Thyroid gland (tissue), 4 donors: ENCODE measurements around the gene RGP1.

Source experiments
- POLR2A ChIP-seq, 2 donors: fragments of 450-650 bp; IDR thresholded peaks; one replicate each; pipeline ENCODE4 v1.6.1; 2017; ENCODE audit warnings: antibody characterized with exemption in 2 of 2, mild to moderate bottlenecking in 2 of 2, moderate library complexity in 1 of 2
- TF ChIP-seq, protein P1 (sequence below), 6 experiments: fragments of 200-600 bp in 3 of 6; fragments of 450-650 bp in 3 of 6; sonication (generic) in 3 of 6; IDR thresholded peaks; one replicate each; pipeline ENCODE4 v1.5.1; 2016 to 2019; ENCODE audit warnings: antibody characterized with exemption in 6 of 6, mild to moderate bottlenecking in 2 of 6, inconsistent platforms in 1 of 6, moderate library complexity in 1 of 6

DNA sequence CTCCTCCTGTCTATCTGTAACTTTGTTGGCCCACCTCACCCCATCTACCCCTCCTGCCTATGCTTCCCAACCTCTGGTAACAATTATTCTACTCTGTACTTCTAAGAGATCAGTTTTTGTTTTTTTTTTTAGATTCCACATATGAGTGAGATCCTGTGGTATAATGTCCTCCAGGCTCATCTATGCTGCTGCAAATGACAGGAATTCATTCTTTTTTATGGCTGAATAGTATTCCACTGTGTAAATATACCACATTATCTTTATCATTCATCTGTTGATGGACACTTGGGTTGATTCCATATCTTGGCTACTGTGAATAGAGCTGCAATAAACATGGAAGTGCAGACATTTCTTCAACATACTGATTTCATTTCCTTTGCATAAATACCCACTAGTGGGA lies 34.3 kb downstream of the RGP1 start:
- TF ChIP-seq, protein P1, sequence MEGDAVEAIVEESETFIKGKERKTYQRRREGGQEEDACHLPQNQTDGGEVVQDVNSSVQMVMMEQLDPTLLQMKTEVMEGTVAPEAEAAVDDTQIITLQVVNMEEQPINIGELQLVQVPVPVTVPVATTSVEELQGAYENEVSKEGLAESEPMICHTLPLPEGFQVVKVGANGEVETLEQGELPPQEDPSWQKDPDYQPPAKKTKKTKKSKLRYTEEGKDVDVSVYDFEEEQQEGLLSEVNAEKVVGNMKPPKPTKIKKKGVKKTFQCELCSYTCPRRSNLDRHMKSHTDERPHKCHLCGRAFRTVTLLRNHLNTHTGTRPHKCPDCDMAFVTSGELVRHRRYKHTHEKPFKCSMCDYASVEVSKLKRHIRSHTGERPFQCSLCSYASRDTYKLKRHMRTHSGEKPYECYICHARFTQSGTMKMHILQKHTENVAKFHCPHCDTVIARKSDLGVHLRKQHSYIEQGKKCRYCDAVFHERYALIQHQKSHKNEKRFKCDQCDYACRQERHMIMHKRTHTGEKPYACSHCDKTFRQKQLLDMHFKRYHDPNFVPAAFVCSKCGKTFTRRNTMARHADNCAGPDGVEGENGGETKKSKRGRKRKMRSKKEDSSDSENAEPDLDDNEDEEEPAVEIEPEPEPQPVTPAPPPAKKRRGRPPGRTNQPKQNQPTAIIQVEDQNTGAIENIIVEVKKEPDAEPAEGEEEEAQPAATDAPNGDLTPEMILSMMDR (IDR thresholded peaks at IDR 0.05) = no peak
- TF ChIP-seq POLR2A (IDR thresholded peaks at IDR 0.05) = no peak
